ENCODE data around the gene HECTD4.

DNA sequence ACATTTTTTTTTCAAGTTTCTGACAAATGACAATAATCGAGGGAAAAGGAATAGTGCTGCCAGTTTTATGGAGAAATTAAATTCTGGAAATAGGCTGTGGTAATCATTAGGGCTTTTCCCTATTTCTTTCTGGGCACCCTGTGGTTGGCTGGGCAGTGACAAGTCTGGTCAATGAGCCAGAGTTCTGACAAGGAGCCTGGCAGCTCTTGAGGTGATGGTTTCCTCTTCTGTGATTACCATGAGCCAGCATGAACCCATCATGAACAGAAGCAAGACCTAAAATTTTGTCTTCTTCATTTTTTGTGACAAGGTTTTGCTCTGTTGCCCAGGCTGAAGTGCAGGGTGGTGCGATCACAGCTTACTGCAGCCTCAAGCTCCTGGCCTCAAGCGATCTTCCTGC lies 141.1 kb downstream of the HECTD4 start:
- TF ChIP-seq ZFX (IDR thresholded peaks at IDR 0.05; ENCODE audit: borderline replicate concordance) (no peak), CTCF (IDR thresholded peaks at IDR 0.05) (no peak)
